ENCODE results near the gene ATG9A. TPM values are rescaled to one million over a fixed set of nuclear protein-coding genes. Genes with fewer than 3 reads are reported as not detected.

ATG9A gene
- polyA plus RNA-seq, 3 donors = 24.7 to 55.2 (median 26.3) TPM

GRCh38 chr2:219271021-219271420 is 41.6 kb upstream of the ATG9A start:
- H3K27me3 ChIP-seq (ENCODE audit: control insufficient read depth in 2 of 2, insufficient read depth in 2 of 2, low read length in 2 of 2) = no peaks in the 10 kb centered on the region
- no peak overlapping the region for H3K4me2 ChIP-seq (replicated peaks; ENCODE audit: extremely low read depth, low read length, poor library complexity, severe bottlenecking)
- Mint-ChIP-seq H3K4me3 (no peak overlapping the region), H3K36me3 (no peaks in the 10 kb centered on the region), H3K4me1 (no peaks in the 10 kb centered on the region), H3K9me3 (no peaks in the 10 kb centered on the region), H3K27ac (no peak overlapping the region), H3K27me3 (ENCODE audit: low read depth in 3 of 3) (peaks cover 8 to 20% (median 19%) of the 10 kb centered on the region in 3 donors)
- 100% methylated on average over 2 of the region's 2 CpGs for WGBS (ENCODE audit: insufficient coverage)
- DNase-seq = no peak
- H3K4me3 ChIP-seq (replicated peaks in 1 of 3; ENCODE audit: low read depth in 2 of 3, low read length in 3 of 3) = no peak overlapping the region
- no peaks in the 10 kb centered on the region for H3K79me2 ChIP-seq (ENCODE audit: insufficient read depth, low read length)
- H4K20me1 ChIP-seq (ENCODE audit: insufficient read depth, low read length) = no peaks in the 10 kb centered on the region
- H3K9ac ChIP-seq (ENCODE audit: insufficient read depth, low read length, poor library complexity, severe bottlenecking) = no peak overlapping the region
- H3K4me1 ChIP-seq (ENCODE audit: control insufficient read depth in 1 of 2, insufficient read depth in 2 of 2, low read length in 2 of 2) = no peaks in the 10 kb centered on the region
- H3K36me3 ChIP-seq (replicated peaks in 1 of 2; ENCODE audit: control insufficient read depth in 1 of 2, insufficient read depth in 2 of 2, low read length in 2 of 2) = no peaks in the 10 kb centered on the region
- H3K9me3 ChIP-seq (replicated peaks in 1 of 2; ENCODE audit: control insufficient read depth in 1 of 2, insufficient read depth in 1 of 2, low read length in 2 of 2) = no peaks in the 10 kb centered on the region
- TF ChIP-seq, protein P1, sequence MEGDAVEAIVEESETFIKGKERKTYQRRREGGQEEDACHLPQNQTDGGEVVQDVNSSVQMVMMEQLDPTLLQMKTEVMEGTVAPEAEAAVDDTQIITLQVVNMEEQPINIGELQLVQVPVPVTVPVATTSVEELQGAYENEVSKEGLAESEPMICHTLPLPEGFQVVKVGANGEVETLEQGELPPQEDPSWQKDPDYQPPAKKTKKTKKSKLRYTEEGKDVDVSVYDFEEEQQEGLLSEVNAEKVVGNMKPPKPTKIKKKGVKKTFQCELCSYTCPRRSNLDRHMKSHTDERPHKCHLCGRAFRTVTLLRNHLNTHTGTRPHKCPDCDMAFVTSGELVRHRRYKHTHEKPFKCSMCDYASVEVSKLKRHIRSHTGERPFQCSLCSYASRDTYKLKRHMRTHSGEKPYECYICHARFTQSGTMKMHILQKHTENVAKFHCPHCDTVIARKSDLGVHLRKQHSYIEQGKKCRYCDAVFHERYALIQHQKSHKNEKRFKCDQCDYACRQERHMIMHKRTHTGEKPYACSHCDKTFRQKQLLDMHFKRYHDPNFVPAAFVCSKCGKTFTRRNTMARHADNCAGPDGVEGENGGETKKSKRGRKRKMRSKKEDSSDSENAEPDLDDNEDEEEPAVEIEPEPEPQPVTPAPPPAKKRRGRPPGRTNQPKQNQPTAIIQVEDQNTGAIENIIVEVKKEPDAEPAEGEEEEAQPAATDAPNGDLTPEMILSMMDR (IDR thresholded peaks at IDR 0.05) = no peak
- intact Hi-C loops (cut with micrococcal nuclease) = no loop called here
- H2AFZ ChIP-seq (ENCODE audit: insufficient read depth, low read depth, low read length, poor library complexity, severe bottlenecking) = no peak overlapping the region
- no peak overlapping the region for H3K27ac ChIP-seq (ENCODE audit: low read depth in 1 of 2, low read length in 2 of 2)

- no peak overlapping the region for H2AFZ ChIP-seq (ENCODE audit: insufficient read depth, low read depth, low read length, poor library complexity, severe bottlenecking)
- intact Hi-C loops (cut with micrococcal nuclease) = no loop called here
- no peaks in the 10 kb centered on the region for H3K79me2 ChIP-seq (ENCODE audit: insufficient read depth, low read length)
- H3K27me3 Mint-ChIP-seq (ENCODE audit: low read depth in 3 of 3) = peaks cover 8 to 23% (median 19%) of the 10 kb centered on the region in 3 donors
- no peaks in the 10 kb centered on the region for H4K20me1 ChIP-seq (ENCODE audit: insufficient read depth, low read length)
- no peak for DNase-seq
- no peaks in the 10 kb centered on the region for H3K27me3 ChIP-seq (ENCODE audit: control insufficient read depth in 2 of 2, insufficient read depth in 2 of 2, low read length in 2 of 2)
- H3K4me1 ChIP-seq (ENCODE audit: control insufficient read depth in 1 of 2, insufficient read depth in 2 of 2, low read length in 2 of 2) = no peaks in the 10 kb centered on the region
- 98% methylated on average over 5 of the region's 5 CpGs for WGBS (ENCODE audit: insufficient coverage)
- H3K36me3 Mint-ChIP-seq = no peaks in the 10 kb centered on the region
- no peak overlapping the region for H3K4me2 ChIP-seq (replicated peaks; ENCODE audit: extremely low read depth, low read length, poor library complexity, severe bottlenecking)
- H3K9ac ChIP-seq (ENCODE audit: insufficient read depth, low read length, poor library complexity, severe bottlenecking) = no peak overlapping the region
- H3K27ac Mint-ChIP-seq = no peak overlapping the region
- H3K4me1 Mint-ChIP-seq = no peaks in the 10 kb centered on the region
- no peaks in the 10 kb centered on the region for H3K9me3 ChIP-seq (replicated peaks in 1 of 2; ENCODE audit: control insufficient read depth in 1 of 2, insufficient read depth in 1 of 2, low read length in 2 of 2)
- no peak overlapping the region for H3K27ac ChIP-seq (ENCODE audit: low read depth in 1 of 2, low read length in 2 of 2)
- TF ChIP-seq, protein P1 (IDR thresholded peaks at IDR 0.05) = no peak
- H3K4me3 ChIP-seq (replicated peaks in 1 of 3; ENCODE audit: low read depth in 2 of 3, low read length in 3 of 3) = no peak overlapping the region
- no peaks in the 10 kb centered on the region for H3K9me3 Mint-ChIP-seq
- H3K4me3 Mint-ChIP-seq = no peak overlapping the region
- no peaks in the 10 kb centered on the region for H3K36me3 ChIP-seq (replicated peaks in 1 of 2; ENCODE audit: control insufficient read depth in 1 of 2, insufficient read depth in 2 of 2, low read length in 2 of 2)
Observed at GRCh38 chr2:219270055-219270372, 40.6 kb upstream of the ATG9A start.
